ENCODE results near the gene PROP1. TPM values are rescaled to one million over a fixed set of nuclear protein-coding genes. Genes with fewer than 3 reads are reported as not detected.
A peak's percentile ranks its signal among the peaks of the same experiment; 100 is the strongest.

PROP1 gene
- polyA plus RNA-seq, 2 of the 4 experiments (the other 2 are of a cell fraction) = not detected

- Histone ChIP-seq H3K4me3 (no peak overlapping the region), H3K4me1 (no peaks in the 10 kb centered on the region), H3K4me2 (no peak overlapping the region), H3K9me3 (no peaks in the 10 kb centered on the region), H3K27ac (no peak overlapping the region; a peak in 1 of 6 replicates)
- ATAC-seq (peak in 1 of 2 experiments; percentile 20; a peak in 2 of 6 replicates), DNase-seq (ENCODE audit: low read depth in 1 of 2, low spot score in 1 of 2) (no peak), FAIRE-seq (no peak)
- CTCF ChIA-PET = no interaction called here
- POLR2A ChIA-PET = no interaction called here
- TF ChIP-seq PHF8 (IDR thresholded peaks at IDR 0.05; ENCODE audit: borderline replicate concordance, low read depth) (no peak), MAFK (IDR thresholded peaks at IDR 0.05; ENCODE audit: partially characterized antibody) (no peak), ZSCAN20 (CRISPR knock-in tag; IDR thresholded peaks at IDR 0.05) (no peak), MAZ (IDR thresholded peaks at IDR 0.05; ENCODE audit: borderline replicate concordance, low read depth, low read length) (no peak), RAD21 (conservative IDR thresholded peaks at IDR 0.05 in 1 of 2, IDR thresholded peaks at IDR 0.05 in 1 of 2) (no peak), EP300 (IDR thresholded peaks at IDR 0.05) (no peak), HMGXB4 (CRISPR knock-in tag; IDR thresholded peaks at IDR 0.05; ENCODE audit: borderline replicate concordance) (no peak), EHF (CRISPR knock-in tag; IDR thresholded peaks at IDR 0.05) (no peak), HES2 (IDR thresholded peaks at IDR 0.05) (no peak), ZFP36 (IDR thresholded peaks at IDR 0.05; ENCODE audit: borderline replicate concordance, partially characterized antibody) (no peak), FOXS1 (CRISPR knock-in tag; IDR thresholded peaks at IDR 0.05) (no peak), MAX (IDR thresholded peaks at IDR 0.05) (no peak), PBX3 (IDR thresholded peaks at IDR 0.05) (no peak), USF2 (IDR thresholded peaks at IDR 0.05) (no peak), RNF2 (IDR thresholded peaks at IDR 0.05; ENCODE audit: borderline replicate concordance, low read depth) (no peak), KDM1A (IDR thresholded peaks at IDR 0.05; ENCODE audit: low read depth) (no peak), HOXB13 (CRISPR knock-in tag; IDR thresholded peaks at IDR 0.05; ENCODE audit: low read depth) (no peak), CHD4 (IDR thresholded peaks at IDR 0.05; ENCODE audit: borderline replicate concordance) (no peak), SMC3 (IDR thresholded peaks at IDR 0.05) (no peak)
- 35% methylated on average over 6 of the region's 7 CpGs for WGBS (ENCODE audit: missing lambda C conversion rate)
Measured at GRCh38 chr5:177996660-177997318, 747 bp upstream of the PROP1 start.

- no peak overlapping the region for H3K27ac ChIP-seq
- ChIA-PET POLR2A (no interaction called here), CTCF (interaction anchor here (1.4 kb wide), 1 partner anchor 68 kb away, joined by 4 read pairs; no protein-coding TSS in a partner anchor)
- H3K4me3 ChIP-seq = no peak overlapping the region
- H3K4me2 ChIP-seq = no peak overlapping the region
- FAIRE-seq (no peak), ATAC-seq (peak in 1 of 2 experiments; percentile 38; a peak in 3 of 6 replicates), DNase-seq (ENCODE audit: low read depth in 1 of 2, low spot score in 1 of 2) (no peak)
- no peaks in the 10 kb centered on the region for H3K9me3 ChIP-seq
- 24% methylated on average over 8 of the region's 10 CpGs for WGBS (ENCODE audit: missing lambda C conversion rate)
- H3K4me1 ChIP-seq = no peaks in the 10 kb centered on the region
- TF ChIP-seq NFE2L2 (conservative IDR thresholded peaks at IDR 0.05; ENCODE audit: low read length) (no peak), TP53 (CRISPR knock-in tag; IDR thresholded peaks at IDR 0.05) (no peak), PHF8 (IDR thresholded peaks at IDR 0.05; ENCODE audit: borderline replicate concordance, low read depth) (no peak), CBX2 (IDR thresholded peaks at IDR 0.05; ENCODE audit: borderline replicate concordance, low read depth) (no peak), RFX5 (IDR thresholded peaks at IDR 0.05) (no peak)
Measured at GRCh38 chr5:177994561-177995190, 1.4 kb downstream of the PROP1 start.

All from A549 (cell line).